Trophoblast cell (in vitro differentiated cells and primary cell): ENCODE measurements around the gene KLHDC1.
"Not testable (repeated sequence)": the region's sequence is repeated elsewhere in the genome, so short reads cannot be mapped to it uniquely, and the experiment has no call there.

Experiments used
- DNase-seq, 2 donors: peaks; one replicate each; pipeline ENCODE4 v3.0.0-alpha.2; 2016
- H2AFZ ChIP-seq: 2 replicates; pipeline ENCODE4 v1.6.1; 2013; ENCODE audit warnings: low read length, moderate library complexity, mild to moderate bottlenecking; ENCODE audit not compliant: insufficient read depth, poor library complexity
- H2AK5ac ChIP-seq: 2 replicates; pipeline ENCODE4 v1.6.1; 2013; ENCODE audit warnings: mild to moderate bottlenecking, low read length
- H2BK120ac ChIP-seq: 2 replicates; pipeline ENCODE4 v1.6.1; 2013; ENCODE audit warnings: low read length, mild to moderate bottlenecking, moderate library complexity; ENCODE audit not compliant: insufficient read depth, poor library complexity
- H2BK12ac ChIP-seq: 2 replicates; pipeline ENCODE4 v1.6.1; 2013; ENCODE audit warnings: mild to moderate bottlenecking, low read length, moderate library complexity
- H2BK5ac ChIP-seq: 2 replicates; pipeline ENCODE4 v1.6.1; 2013; ENCODE audit warnings: low read length, low read depth, moderate library complexity, mild to moderate bottlenecking; ENCODE audit not compliant: poor library complexity
- H3K14ac ChIP-seq: 2 replicates; pipeline ENCODE4 v1.6.1; 2013; ENCODE audit warnings: mild to moderate bottlenecking, low read length
- H3K18ac ChIP-seq: 2 replicates; pipeline ENCODE4 v1.6.1; 2013; ENCODE audit warnings: mild to moderate bottlenecking, low read length
- H3K23ac ChIP-seq: 2 replicates; pipeline ENCODE4 v1.6.1; 2013; ENCODE audit warnings: low read length
- H3K27ac ChIP-seq: 2 replicates; pipeline ENCODE4 v1.5.1; 2013; ENCODE audit warnings: low read depth, mild to moderate bottlenecking, inconsistent platforms, low read length, moderate library complexity
- H3K27me3 ChIP-seq: 2 replicates; pipeline ENCODE4 v1.6.1; 2013; ENCODE audit warnings: inconsistent platforms, mild to moderate bottlenecking, low read length, moderate library complexity; ENCODE audit not compliant: insufficient read depth
- H3K36me3 ChIP-seq, 2 experiments: 1 replicate in 1 of 2; 2 replicates in 1 of 2; pipeline ENCODE4 v1.6.1; 2013; ENCODE audit warnings: low read length in 2 of 2, mild to moderate bottlenecking in 2 of 2, moderate library complexity in 1 of 2; ENCODE audit not compliant: insufficient read depth in 2 of 2, control insufficient read depth in 1 of 2
- H3K4ac ChIP-seq: 2 replicates; pipeline ENCODE4 v1.6.1; 2013; ENCODE audit warnings: low read depth, mild to moderate bottlenecking, low read length, moderate library complexity
- H3K4me1 ChIP-seq, 2 experiments: 1 replicate in 1 of 2; 2 replicates in 1 of 2; pipeline ENCODE4 v1.6.1; 2013; ENCODE audit warnings: low read length in 2 of 2, mild to moderate bottlenecking in 2 of 2, moderate library complexity in 1 of 2; ENCODE audit not compliant: insufficient read depth in 2 of 2, control insufficient read depth in 1 of 2
- H3K4me2 ChIP-seq: 2 replicates; pipeline ENCODE4 v1.6.1; 2013; ENCODE audit warnings: inconsistent platforms, mild to moderate bottlenecking, low read length, moderate library complexity
- H3K4me3 ChIP-seq: 2 replicates; pipeline ENCODE4 v1.5.1; 2013; ENCODE audit warnings: mild to moderate bottlenecking, low read depth, low read length, inconsistent platforms
- H3K79me1 ChIP-seq: one replicate; pipeline ENCODE4 v1.6.1; 2013; ENCODE audit warnings: low read length
- H3K79me2 ChIP-seq: 2 replicates; pipeline ENCODE4 v1.6.1; 2013; ENCODE audit warnings: low read length, mild to moderate bottlenecking; ENCODE audit not compliant: control insufficient read depth, insufficient read depth, poor library complexity
- H3K9ac ChIP-seq: 2 replicates; pipeline ENCODE4 v1.6.1; 2013; ENCODE audit warnings: mild to moderate bottlenecking, low read length
- H3K9me3 ChIP-seq: 2 replicates; pipeline ENCODE4 v1.6.1; 2013; ENCODE audit warnings: low read depth, mild to moderate bottlenecking, control low read depth, inconsistent platforms, low read length; ENCODE audit not compliant: insufficient read depth
- H4K12ac ChIP-seq: 2 replicates; pipeline ENCODE4 v1.6.1; 2013; ENCODE audit warnings: low read depth, mild to moderate bottlenecking, low read length, moderate library complexity
- H4K8ac ChIP-seq: 2 replicates; pipeline ENCODE4 v1.6.1; 2013; ENCODE audit warnings: low read depth, mild to moderate bottlenecking, low read length, moderate library complexity
- H4K91ac ChIP-seq: one replicate; pipeline ENCODE4 v1.6.1; 2013; ENCODE audit warnings: low read depth, mild to moderate bottlenecking, low read length, moderate library complexity
- WGBS: extraction: QIAGEN DNeasy Blood & Tissue Kit; methylation state at CpG from one replicate; pipeline ENCODE4 v1.1.7; 2013; ENCODE audit warnings: missing lambda C conversion rate; ENCODE audit not compliant: insufficient read length, insufficient coverage; ENCODE audit errors: extremely low coverage; 5-methylcytosine and 5-hydroxymethylcytosine counted together

Gene KLHDC1

GRCh38 chr14:49781040-49781439, 88.1 kb downstream of the KLHDC1 start:
- H2AFZ ChIP-seq, H2BK120ac ChIP-seq, H3K27me3 ChIP-seq, H3K4me3 ChIP-seq, H3K79me2 ChIP-seq, H3K27ac ChIP-seq, H3K4ac ChIP-seq, H4K91ac ChIP-seq, H3K79me1 ChIP-seq, H4K12ac ChIP-seq, DNase-seq, H3K9me3 ChIP-seq, H3K18ac ChIP-seq, H3K4me1 ChIP-seq, H3K23ac ChIP-seq, H3K9ac ChIP-seq, H2AK5ac ChIP-seq, H2BK5ac ChIP-seq, H3K4me2 ChIP-seq, H2BK12ac ChIP-seq, H3K14ac ChIP-seq, H4K8ac ChIP-seq: not testable (repeated sequence)
- WGBS, result no CpG with 5 or more reads among the region's 7 CpGs
- peaks cover 15 to 30% of the 10 kb centered on the region in 2 experiments for H3K36me3 ChIP-seq

GRCh38 chr14:49783394-49784014, 90.6 kb downstream of the KLHDC1 start:
- Histone ChIP-seq H3K18ac (no peak overlapping the region), H3K79me2 (no peaks in the 10 kb centered on the region), H3K9ac (no peak overlapping the region), H3K23ac (no peak overlapping the region), H3K79me1 (no peaks in the 10 kb centered on the region), H3K27ac (no peak overlapping the region), H2AK5ac (no peak overlapping the region), H2BK5ac (no peak overlapping the region), H3K4me2 (no peak overlapping the region), H3K14ac (no peak overlapping the region), H3K4me3 (no peak overlapping the region), H4K12ac (no peak overlapping the region), H2AFZ (no peak overlapping the region), H4K91ac (no peak overlapping the region), H3K36me3 (peaks cover 20 to 38% of the 10 kb centered on the region in 2 experiments), H2BK120ac (no peak overlapping the region), H4K8ac (no peak overlapping the region), H2BK12ac (no peak overlapping the region), H3K9me3 (no peaks in the 10 kb centered on the region), H3K4me1 (no peaks in the 10 kb centered on the region), H3K27me3 (no peaks in the 10 kb centered on the region), H3K4ac (no peak overlapping the region)
- no peak for DNase-seq
- no CpG with 5 or more reads among the region's 3 CpGs for WGBS

DNA sequence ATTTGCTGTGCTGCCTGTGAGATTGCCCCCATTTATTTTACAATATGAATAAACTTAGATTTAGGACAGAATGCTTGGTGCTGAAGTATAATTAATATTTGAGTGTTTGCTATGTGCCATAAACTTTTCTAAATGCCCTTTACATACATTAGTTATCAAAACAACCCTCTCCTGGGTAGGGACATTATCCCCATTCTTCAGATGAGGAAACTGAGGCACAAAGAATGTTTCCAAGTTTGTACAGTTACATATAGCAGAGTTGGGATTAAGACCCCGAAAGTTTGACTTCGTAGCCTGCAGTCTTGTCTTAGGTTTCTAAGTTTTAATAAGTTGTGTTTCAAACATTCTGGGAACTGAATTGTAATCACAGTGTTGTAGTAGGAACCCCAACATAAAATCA, 93.4 kb downstream of the KLHDC1 start:
- Histone ChIP-seq H3K4me2 (no peak overlapping the region), H3K9me3 (no peaks in the 10 kb centered on the region), H2BK12ac (no peak overlapping the region), H3K4ac (no peak overlapping the region), H4K8ac (no peak overlapping the region), H3K36me3 (peaks cover 23 to 39% of the 10 kb centered on the region in 2 experiments), H2AK5ac (no peak overlapping the region), H3K14ac (no peak overlapping the region), H3K4me1 (no peaks in the 10 kb centered on the region), H3K79me2 (no peaks in the 10 kb centered on the region), H4K91ac (no peak overlapping the region), H3K4me3 (no peak overlapping the region), H3K9ac (no peak overlapping the region), H3K23ac (no peak overlapping the region), H2BK120ac (no peak overlapping the region), H3K79me1 (no peaks in the 10 kb centered on the region), H2AFZ (no peak overlapping the region), H3K27ac (no peak overlapping the region), H3K18ac (no peak overlapping the region), H4K12ac (no peak overlapping the region), H3K27me3 (no peaks in the 10 kb centered on the region), H2BK5ac (no peak overlapping the region)
- WGBS, result no CpG with 5 or more reads among the region's 2 CpGs
- no peak for DNase-seq

DNA sequence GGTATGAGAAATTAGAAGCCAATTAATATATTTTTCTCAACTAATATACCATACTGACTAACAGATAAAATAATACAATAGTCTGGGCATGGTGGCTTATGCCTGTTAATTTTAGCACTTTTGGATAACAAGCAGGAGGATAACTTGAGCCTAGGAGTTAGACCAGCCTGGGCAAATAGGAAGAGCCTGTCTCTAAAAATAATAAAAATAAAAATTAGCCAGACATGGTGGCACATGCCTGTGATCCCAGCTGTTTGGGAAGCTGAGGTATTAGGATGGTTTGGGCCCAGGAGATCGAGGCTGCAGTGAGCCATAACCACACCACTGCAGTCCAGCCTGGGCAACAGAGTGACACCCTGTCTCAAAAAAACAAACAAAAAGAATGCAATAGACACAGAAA, 99.7 kb downstream of the KLHDC1 start:
- Histone ChIP-seq H2BK12ac (no peak overlapping the region), H3K14ac (no peak overlapping the region), H3K79me2 (no peaks in the 10 kb centered on the region), H2AFZ (no peak overlapping the region), H3K27me3 (no peaks in the 10 kb centered on the region), H3K9ac (no peak overlapping the region), H3K23ac (no peak overlapping the region), H3K36me3 (peaks cover 35 to 37% of the 10 kb centered on the region in 2 experiments), H3K4me2 (no peak overlapping the region), H3K79me1 (no peaks in the 10 kb centered on the region), H3K27ac (no peak overlapping the region), H4K8ac (no peak overlapping the region), H4K91ac (no peak overlapping the region), H4K12ac (no peak overlapping the region), H3K4ac (no peak overlapping the region), H3K9me3 (no peaks in the 10 kb centered on the region), H3K4me1 (no peaks in the 10 kb centered on the region), H2AK5ac (no peak overlapping the region), H2BK120ac (no peak overlapping the region), H2BK5ac (no peak overlapping the region), H3K18ac (no peak overlapping the region), H3K4me3 (no peak overlapping the region)
- no peak for DNase-seq
- no CpG with 5 or more reads among the region's 1 CpG for WGBS
